IPS-15b (cell line): ENCODE measurements around the gene DCANP1.
A peak's percentile ranks its signal among the peaks of the same experiment; 100 is the strongest.
"Not testable (repeated sequence)": the region's sequence is repeated elsewhere in the genome, so short reads cannot be mapped to it uniquely, and the experiment has no call there.

Experiments
- H3K27me3 ChIP-seq: one replicate; pipeline ENCODE4 v1.6.1; 2013; ENCODE audit warnings: low read length; ENCODE audit not compliant: control insufficient read depth, insufficient read depth
- H3K36me3 ChIP-seq: one replicate; pipeline ENCODE4 v1.6.1; 2013; ENCODE audit warnings: low read length; ENCODE audit not compliant: control insufficient read depth, insufficient read depth
- H3K4me1 ChIP-seq: one replicate; pipeline ENCODE4 v1.6.1; 2013; ENCODE audit warnings: mild to moderate bottlenecking, low read length; ENCODE audit not compliant: control insufficient read depth, insufficient read depth
- H3K4me3 ChIP-seq: one replicate; pipeline ENCODE4 v1.5.1; 2013; ENCODE audit warnings: low read depth, low read length
- H3K9ac ChIP-seq: one replicate; pipeline ENCODE4 v1.6.1; 2013; ENCODE audit warnings: low read depth, mild to moderate bottlenecking, low read length
- H3K9me3 ChIP-seq: one replicate; pipeline ENCODE4 v1.6.1; 2013; ENCODE audit warnings: mild to moderate bottlenecking, low read length; ENCODE audit not compliant: control insufficient read depth, insufficient read depth

The DCANP1 gene

GRCh38 chr5:135447298-135447929 is at the start of gene DCANP1:
TSS of gene DCANP1 (minus strand) at chr5:135447348. CDS start at chr5:135447108, 240 bp downstream.
- peaks cover 17% of the 10 kb centered on the region for H3K27me3 ChIP-seq
- no peaks in the 10 kb centered on the region for H3K36me3 ChIP-seq
- no peak within 1 kb of the TSS for H3K9ac ChIP-seq
- H3K4me3 ChIP-seq, result no peak within 1 kb of the TSS
- no peaks in the 10 kb centered on the region for H3K9me3 ChIP-seq
- peaks cover 4% of the 10 kb centered on the region for H3K4me1 ChIP-seq

DNA sequence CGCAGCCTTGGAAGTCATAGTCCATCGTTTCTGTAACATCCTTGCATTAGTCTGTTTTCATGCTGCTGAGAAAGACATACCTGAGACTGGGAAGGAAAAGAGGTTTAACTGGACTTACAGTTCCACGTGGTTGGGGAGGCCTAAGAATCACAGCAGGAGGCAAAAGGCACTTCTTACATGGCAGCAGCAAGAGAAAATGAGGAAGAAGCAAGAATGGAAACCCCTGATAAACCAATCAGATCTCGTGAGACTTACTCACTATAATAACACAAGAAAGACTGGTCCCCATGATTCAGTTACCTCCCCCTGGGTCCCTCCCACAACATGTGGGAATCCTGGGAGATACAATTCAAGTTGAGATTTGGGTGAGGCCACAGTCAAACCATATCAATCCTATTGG is 48.4 kb upstream of the DCANP1 start:
- H3K4me1 ChIP-seq, H3K4me3 ChIP-seq, H3K9me3 ChIP-seq, H3K9ac ChIP-seq, H3K36me3 ChIP-seq: not testable (repeated sequence)
- peaks cover 95% of the 10 kb centered on the region for H3K27me3 ChIP-seq

DNA sequence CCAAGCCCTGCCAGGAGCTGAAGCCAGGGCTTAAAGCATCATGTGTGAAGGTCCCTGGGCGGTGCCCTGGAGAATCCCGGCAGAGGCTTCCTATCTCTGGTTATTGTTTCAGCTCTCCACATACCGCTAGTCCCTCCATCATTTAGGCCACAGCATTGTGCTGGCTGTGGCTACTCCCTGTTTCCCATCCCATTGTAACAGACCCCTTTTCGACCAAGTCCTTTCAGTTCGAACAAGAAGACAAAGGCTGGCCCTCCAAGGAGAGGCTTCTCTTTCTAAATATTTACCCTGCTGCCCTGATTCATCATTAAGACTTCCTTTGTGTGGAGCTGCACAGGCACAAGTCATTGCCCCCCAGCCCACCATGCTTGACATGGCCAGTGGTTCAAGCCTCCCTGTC is 47.0 kb upstream of the DCANP1 start:
- Histone ChIP-seq H3K27me3 (peaks cover 98% of the 10 kb centered on the region), H3K4me1 (peaks cover 13% of the 10 kb centered on the region), H3K9ac (no peak overlapping the region), H3K36me3 (no peaks in the 10 kb centered on the region), H3K4me3 (no peak overlapping the region), H3K9me3 (no peaks in the 10 kb centered on the region)

DNA sequence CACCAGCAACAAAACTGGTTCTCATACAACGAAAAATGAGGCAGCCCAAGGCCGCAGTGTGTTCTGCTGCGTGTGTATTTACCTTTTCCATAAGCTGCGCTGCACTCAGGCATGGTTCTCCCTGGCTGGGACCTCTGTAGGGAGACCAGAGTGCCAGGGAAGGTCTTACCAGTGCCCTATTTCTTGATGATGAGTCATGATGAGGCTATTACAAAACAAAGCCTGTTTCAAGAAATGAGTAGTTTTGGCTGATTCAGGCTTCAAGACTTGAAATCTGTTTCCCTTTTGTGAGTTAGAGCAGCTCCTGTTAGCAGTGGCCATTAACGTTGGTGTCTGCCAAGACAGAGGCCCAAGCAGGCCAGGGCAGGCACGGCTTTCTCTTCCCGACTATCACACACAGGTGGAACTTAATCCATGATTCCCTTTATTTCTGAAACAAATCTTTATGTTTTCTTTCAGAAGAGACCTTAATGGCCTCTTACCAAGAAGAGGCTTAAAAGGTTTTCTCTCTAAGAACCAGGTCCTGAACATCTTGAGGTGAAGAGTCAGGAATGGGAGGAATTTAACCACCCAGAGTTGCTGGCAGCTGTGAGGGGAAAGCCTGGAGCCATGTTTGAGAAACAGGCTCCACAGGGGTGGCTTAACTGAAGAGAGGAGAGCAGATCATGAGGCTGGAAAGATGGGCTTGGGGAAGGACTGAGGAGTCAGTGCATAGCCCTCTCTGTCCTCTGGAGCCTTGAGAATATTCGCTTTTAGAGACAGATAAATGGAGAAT is 46.4 kb upstream of the DCANP1 start:
- no peak overlapping the region for H3K9ac ChIP-seq
- H3K27me3 ChIP-seq, result peaks cover 97% of the 10 kb centered on the region
- H3K36me3 ChIP-seq, result no peaks in the 10 kb centered on the region
- H3K4me1 ChIP-seq, result peaks cover 13% of the 10 kb centered on the region
- H3K4me3 ChIP-seq, result no peak overlapping the region
- H3K9me3 ChIP-seq, result no peaks in the 10 kb centered on the region

GRCh38 chr5:135492319-135492626 is 45.1 kb upstream of the DCANP1 start:
- Histone ChIP-seq H3K4me1 (peaks cover 22% of the 10 kb centered on the region), H3K9ac (no peak overlapping the region), H3K27me3 (peaks cover 97% of the 10 kb centered on the region), H3K9me3 (no peaks in the 10 kb centered on the region), H3K4me3 (no peak overlapping the region), H3K36me3 (no peaks in the 10 kb centered on the region)

DNA sequence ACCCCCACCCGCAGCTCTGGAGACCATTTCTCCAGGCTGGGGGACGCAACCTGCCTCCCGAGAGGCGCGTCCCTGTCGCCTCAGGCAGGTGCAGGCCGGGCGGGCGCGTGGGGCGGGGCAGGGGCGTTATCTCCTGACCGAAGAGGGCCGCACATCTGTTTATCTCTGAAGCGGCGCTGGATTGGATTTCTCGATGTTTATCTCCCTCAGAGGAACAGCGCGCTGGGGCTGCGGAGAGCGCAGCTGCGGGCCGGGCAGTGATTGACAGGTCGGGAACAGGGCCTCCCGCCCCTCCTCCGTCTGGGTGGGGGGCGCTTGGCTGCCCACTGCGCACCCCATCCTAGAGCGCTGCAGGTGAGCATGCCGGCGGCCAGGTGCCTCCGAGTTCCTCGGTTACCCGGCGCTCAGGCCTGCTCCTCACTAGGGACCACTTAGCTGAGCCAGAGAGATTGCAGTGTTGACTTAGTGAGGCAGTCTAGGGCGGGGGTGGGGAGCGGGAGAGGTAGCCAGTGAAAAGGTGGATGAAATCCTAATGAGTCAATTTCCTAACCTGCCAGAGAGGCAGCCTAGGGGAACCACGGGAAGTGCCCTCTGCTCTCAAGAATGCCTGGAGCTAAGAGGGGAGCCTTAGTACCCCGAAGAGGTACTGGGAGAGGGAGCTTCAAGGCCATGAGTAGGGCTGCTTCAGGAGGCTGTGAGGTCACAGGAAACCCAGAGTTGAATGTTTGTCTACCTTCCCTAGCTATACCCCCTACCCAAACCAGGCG is 44.6 kb upstream of the DCANP1 start:
- no peaks in the 10 kb centered on the region for H3K36me3 ChIP-seq
- H3K4me3 ChIP-seq, result peak overlapping the region; percentile 50
- no peak overlapping the region for H3K9ac ChIP-seq
- H3K4me1 ChIP-seq, result peaks cover 22% of the 10 kb centered on the region
- peaks cover 97% of the 10 kb centered on the region for H3K27me3 ChIP-seq
- no peaks in the 10 kb centered on the region for H3K9me3 ChIP-seq

GRCh38 chr5:135491038-135491551 is 43.9 kb upstream of the DCANP1 start:
- H3K36me3 ChIP-seq, result no peaks in the 10 kb centered on the region
- peaks cover 22% of the 10 kb centered on the region for H3K4me1 ChIP-seq
- H3K9me3 ChIP-seq, result no peaks in the 10 kb centered on the region
- no peak overlapping the region for H3K9ac ChIP-seq
- H3K4me3 ChIP-seq, result peak overlapping the region; percentile 50
- peaks cover 97% of the 10 kb centered on the region for H3K27me3 ChIP-seq

- peak overlapping the region; percentile 50 for H3K4me3 ChIP-seq
- H3K9me3 ChIP-seq, result no peaks in the 10 kb centered on the region
- peaks cover 22% of the 10 kb centered on the region for H3K4me1 ChIP-seq
- no peaks in the 10 kb centered on the region for H3K36me3 ChIP-seq
- H3K9ac ChIP-seq, result no peak overlapping the region
- peaks cover 97% of the 10 kb centered on the region for H3K27me3 ChIP-seq
These were observed 43.3 kb upstream of the DCANP1 start for GRCh38 chr5:135490245-135491037.

GRCh38 chr5:135489466-135490244 is 42.5 kb upstream of the DCANP1 start:
- H3K36me3 ChIP-seq, result no peaks in the 10 kb centered on the region
- peaks cover 97% of the 10 kb centered on the region for H3K27me3 ChIP-seq
- H3K4me1 ChIP-seq, result peaks cover 22% of the 10 kb centered on the region
- peak overlapping the region; percentile 50 for H3K4me3 ChIP-seq
- no peak overlapping the region for H3K9ac ChIP-seq
- no peaks in the 10 kb centered on the region for H3K9me3 ChIP-seq

- H3K4me1 ChIP-seq, result peaks cover 22% of the 10 kb centered on the region
- H3K27me3 ChIP-seq, result peaks cover 97% of the 10 kb centered on the region
- H3K9me3 ChIP-seq, result no peaks in the 10 kb centered on the region
- H3K36me3 ChIP-seq, result no peaks in the 10 kb centered on the region
- peak overlapping the region; percentile 50 for H3K4me3 ChIP-seq
- H3K9ac ChIP-seq, result no peak overlapping the region
These were observed 41.7 kb upstream of the DCANP1 start for GRCh38 chr5:135488727-135489465.
